SK-N-SH (cell line): ENCODE results near the gene MYO18A.

Experiments
- CTCF ChIP-seq: fragments of 200-600 bp; sonication (generic); IDR thresholded peaks from 2 replicates; pipeline ENCODE4 v1.6.1; 2017; ENCODE audit warnings: antibody characterized with exemption, mild to moderate bottlenecking, moderate library complexity
- EZH2phosphoT487 ChIP-seq: fragments of 200-600 bp; sonication (generic); IDR thresholded peaks from 2 replicates; pipeline ENCODE4 v1.6.1; 2017; ENCODE audit warnings: low read depth, mixed run types, mild to moderate bottlenecking, antibody characterized with exemption, moderate library complexity, borderline replicate concordance
- GABPA ChIP-seq: IDR thresholded peaks from 2 replicates; pipeline ENCODE4 v1.4.0; 2012; ENCODE audit warnings: low read depth, mild to moderate bottlenecking
- RAD21 ChIP-seq: IDR thresholded peaks from 2 replicates; pipeline ENCODE4 v1.6.1; 2012; ENCODE audit warnings: mild to moderate bottlenecking, low read length
- ZBTB33 ChIP-seq: IDR thresholded peaks from 2 replicates; pipeline ENCODE4 v1.4.0; 2012; ENCODE audit warnings: low read depth, borderline replicate concordance

- TF ChIP-seq RAD21: no peak
- no peak for TF ChIP-seq EZH2phosphoT487
- no peak for TF ChIP-seq ZBTB33
- no peak for TF ChIP-seq CTCF
- no peak for TF ChIP-seq GABPA
Measured at GRCh38 chr17:29038085-29038795, 142.0 kb downstream of the MYO18A start.
